Mesothelial cell of epicardium (in vitro differentiated cells): ENCODE results near the gene TBC1D5. TPM values are rescaled to one million over a fixed set of nuclear protein-coding genes. Genes with fewer than 3 reads are reported as not detected.

Source experiments
- DNase-seq, 2 experiments: peaks; one replicate each; pipeline ENCODE4 v3.0.0; 2021; ENCODE audit warnings: low spot score in 2 of 2; ENCODE audit not compliant: unreplicated experiment in 2 of 2
- H3K27ac Mint-ChIP-seq: 2 replicates; pipeline ENCODE4 v1.8.0; 2021; ENCODE audit warnings: mixed read lengths
- H3K27me3 Mint-ChIP-seq: 2 replicates; pipeline ENCODE4 v1.8.0; 2021; ENCODE audit warnings: low read depth, mixed read lengths
- H3K36me3 Mint-ChIP-seq: 2 replicates; pipeline ENCODE4 v1.8.0; 2021; ENCODE audit warnings: mixed read lengths
- H3K4me1 Mint-ChIP-seq: 2 replicates; pipeline ENCODE4 v1.8.0; 2021; ENCODE audit warnings: mixed read lengths
- H3K4me3 Mint-ChIP-seq: 2 replicates; pipeline ENCODE4 v1.8.0; 2021; ENCODE audit warnings: mild to moderate bottlenecking, moderate library complexity, mixed read lengths
- H3K9me3 Mint-ChIP-seq: 2 replicates; pipeline ENCODE4 v1.8.0; 2021; ENCODE audit warnings: mixed read lengths
- CTCF ChIP-seq: fragments of 200-600 bp; sonication (generic); IDR thresholded peaks from one replicate; pipeline ENCODE4 v1.5.0; 2021; ENCODE audit warnings: antibody characterized with exemption; ENCODE audit not compliant: unreplicated experiment
- total RNA-seq: library from RNA; stranded (reverse); gene quantifications from 3 replicates; pipeline ENCODE4 v1.2.1, GENCODE V29; 2021

TBC1D5 gene
- total RNA-seq, 1 donor from 2014 or later = 75.3 TPM

GRCh38 chr3:17411157-17411877 is 331.1 kb downstream of the TBC1D5 start:
- Mint-ChIP-seq H3K4me3 (no peak overlapping the region), H3K27me3 (no peaks in the 10 kb centered on the region), H3K9me3 (peaks cover 3% of the 10 kb centered on the region), H3K4me1 (peaks cover under 1% of the 10 kb centered on the region), H3K27ac (no peak overlapping the region), H3K36me3 (peaks cover 3% of the 10 kb centered on the region)
- no peak for DNase-seq
- no peak for TF ChIP-seq CTCF

DNA sequence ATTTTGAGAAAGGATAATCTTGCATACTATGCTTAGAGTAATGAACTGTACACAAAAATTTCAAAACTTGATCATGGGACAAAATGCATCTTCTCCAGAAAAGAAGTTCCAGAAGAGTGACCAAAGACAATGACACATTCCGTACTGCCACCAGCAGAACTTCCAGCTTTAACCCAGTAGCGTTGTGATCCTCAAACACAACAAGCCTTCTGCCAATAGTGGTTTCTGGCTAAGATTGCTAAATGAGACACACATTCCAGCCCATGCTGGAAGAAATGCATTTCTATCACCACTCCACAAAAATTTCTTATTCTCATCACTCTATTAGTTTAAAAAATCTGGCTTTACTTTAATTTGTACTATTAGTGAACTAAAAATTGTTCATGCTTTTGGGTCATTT is 334.9 kb downstream of the TBC1D5 start:
- H3K4me3 Mint-ChIP-seq = no peak overlapping the region
- DNase-seq = no peak
- no peaks in the 10 kb centered on the region for H3K9me3 Mint-ChIP-seq
- no peak for TF ChIP-seq CTCF
- peaks cover 7% of the 10 kb centered on the region for H3K4me1 Mint-ChIP-seq
- H3K27me3 Mint-ChIP-seq = no peaks in the 10 kb centered on the region
- H3K36me3 Mint-ChIP-seq = no peaks in the 10 kb centered on the region
- H3K27ac Mint-ChIP-seq = no peak overlapping the region

DNA sequence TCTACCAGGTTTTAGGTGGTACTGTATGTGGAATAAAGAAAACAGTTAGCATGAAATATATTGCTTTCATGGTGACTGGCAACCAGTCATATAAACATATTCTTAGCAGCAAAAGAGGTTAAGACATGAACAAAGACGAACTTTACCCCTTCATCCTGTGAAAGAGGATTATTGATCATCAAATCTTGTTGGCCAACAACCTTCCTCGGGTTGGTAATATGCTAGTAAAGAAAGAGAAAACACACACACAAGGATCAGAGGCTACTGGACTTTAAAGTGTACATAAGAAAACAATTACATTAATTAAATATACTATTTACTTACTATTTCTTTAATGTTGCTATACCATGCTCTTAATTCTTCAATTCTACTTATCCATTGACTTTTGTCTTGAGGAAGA is 337.9 kb downstream of the TBC1D5 start:
- no peak for TF ChIP-seq CTCF
- Mint-ChIP-seq H3K4me1 (peaks cover 7% of the 10 kb centered on the region), H3K27me3 (no peaks in the 10 kb centered on the region), H3K36me3 (peaks cover 4% of the 10 kb centered on the region), H3K9me3 (no peaks in the 10 kb centered on the region), H3K27ac (no peak overlapping the region), H3K4me3 (no peak overlapping the region)
- no peak for DNase-seq

GRCh38 chr3:17402442-17402841 is 340.0 kb downstream of the TBC1D5 start:
- Mint-ChIP-seq H3K36me3 (peaks cover 4% of the 10 kb centered on the region), H3K9me3 (no peaks in the 10 kb centered on the region), H3K4me3 (no peak overlapping the region)

DNA sequence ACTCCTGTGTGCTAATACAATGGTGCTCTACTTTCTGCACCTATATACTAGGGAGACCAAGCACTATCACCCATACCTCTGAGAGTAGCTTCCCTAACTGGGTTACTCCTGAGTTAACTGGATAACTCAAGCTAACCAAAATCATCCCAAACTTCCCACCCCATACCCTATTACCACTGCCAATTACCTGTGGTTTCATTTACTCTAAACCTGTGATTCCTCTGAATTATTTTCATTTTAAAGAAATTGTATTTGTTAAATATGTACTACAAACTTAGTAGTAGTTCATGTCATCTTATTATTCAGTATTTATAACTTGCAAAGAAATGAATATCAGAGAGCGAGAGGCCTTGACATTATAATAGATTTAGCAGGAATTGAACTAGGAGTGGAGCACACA is 340.5 kb downstream of the TBC1D5 start:
- H3K4me1 Mint-ChIP-seq = peaks cover 7% of the 10 kb centered on the region
- H3K27ac Mint-ChIP-seq = no peak overlapping the region
- peaks cover 4% of the 10 kb centered on the region for H3K36me3 Mint-ChIP-seq
- no peak for DNase-seq
- TF ChIP-seq CTCF = no peak
- H3K4me3 Mint-ChIP-seq = no peak overlapping the region
- no peaks in the 10 kb centered on the region for H3K27me3 Mint-ChIP-seq
- no peaks in the 10 kb centered on the region for H3K9me3 Mint-ChIP-seq

More at GRCh38 chr3:17402442-17402841, 340.0 kb downstream of the TBC1D5 start:
- peaks cover 7% of the 10 kb centered on the region for H3K4me1 Mint-ChIP-seq
- H3K27ac Mint-ChIP-seq = no peak overlapping the region
- no peak for DNase-seq
- no peaks in the 10 kb centered on the region for H3K27me3 Mint-ChIP-seq
- TF ChIP-seq CTCF = no peak
